PC-9 (cell line): ENCODE data around the gene MPZL1.

Experiments
- EZH2 ChIP-seq: fragments of 200-600 bp; sonication (generic); IDR thresholded peaks from 2 replicates; pipeline ENCODE4 v1.8.0; 2017; ENCODE audit warnings: antibody characterized with exemption, low read depth
- TF ChIP-seq, protein P1 (sequence below): fragments of 200-600 bp; sonication (generic); conservative IDR thresholded peaks from 2 replicates; pipeline ENCODE4 v1.6.1; 2017; ENCODE audit warnings: mixed run types, antibody characterized with exemption, mild to moderate bottlenecking, moderate library complexity

DNA sequence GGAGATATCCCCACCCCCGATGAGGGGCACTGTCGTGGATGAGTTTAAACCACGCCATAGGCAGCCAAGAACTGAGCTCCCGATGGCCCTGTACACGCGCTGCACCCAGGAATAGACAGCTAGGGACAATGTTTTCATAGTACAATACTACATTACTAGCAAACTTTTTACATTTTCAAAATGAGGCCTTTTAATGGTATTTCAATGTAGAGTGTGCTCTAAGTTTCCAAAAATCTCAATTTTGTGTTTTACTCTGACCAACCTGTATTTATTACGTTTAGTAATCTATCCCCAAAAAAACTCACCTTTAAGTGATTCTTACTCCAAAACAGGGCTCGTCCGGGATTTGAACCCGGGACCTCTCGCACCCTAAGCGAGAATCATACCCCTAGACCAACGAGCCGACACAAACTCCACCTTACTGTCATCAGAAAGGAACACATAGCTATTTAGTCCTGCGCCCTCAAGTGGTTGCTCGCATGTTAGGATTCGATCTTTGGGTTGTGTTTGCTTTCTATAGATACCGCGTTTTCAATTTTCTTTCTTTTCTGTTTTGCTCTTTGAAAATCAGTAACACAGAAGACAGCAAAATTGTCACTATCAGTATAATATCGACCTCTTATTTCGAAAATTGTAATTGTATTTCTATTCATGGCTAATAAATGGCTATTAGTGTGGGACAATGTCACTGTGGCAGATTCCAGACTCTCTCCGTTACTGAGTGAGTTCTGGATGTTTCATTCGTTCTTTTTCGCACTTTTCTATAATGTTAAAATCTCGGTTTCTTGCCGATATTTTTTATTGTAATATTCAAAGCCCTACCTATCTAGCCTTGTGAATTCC lies 6.4 kb upstream of the MPZL1 start:
- TF ChIP-seq EZH2 = no peak
- TF ChIP-seq, protein P1, sequence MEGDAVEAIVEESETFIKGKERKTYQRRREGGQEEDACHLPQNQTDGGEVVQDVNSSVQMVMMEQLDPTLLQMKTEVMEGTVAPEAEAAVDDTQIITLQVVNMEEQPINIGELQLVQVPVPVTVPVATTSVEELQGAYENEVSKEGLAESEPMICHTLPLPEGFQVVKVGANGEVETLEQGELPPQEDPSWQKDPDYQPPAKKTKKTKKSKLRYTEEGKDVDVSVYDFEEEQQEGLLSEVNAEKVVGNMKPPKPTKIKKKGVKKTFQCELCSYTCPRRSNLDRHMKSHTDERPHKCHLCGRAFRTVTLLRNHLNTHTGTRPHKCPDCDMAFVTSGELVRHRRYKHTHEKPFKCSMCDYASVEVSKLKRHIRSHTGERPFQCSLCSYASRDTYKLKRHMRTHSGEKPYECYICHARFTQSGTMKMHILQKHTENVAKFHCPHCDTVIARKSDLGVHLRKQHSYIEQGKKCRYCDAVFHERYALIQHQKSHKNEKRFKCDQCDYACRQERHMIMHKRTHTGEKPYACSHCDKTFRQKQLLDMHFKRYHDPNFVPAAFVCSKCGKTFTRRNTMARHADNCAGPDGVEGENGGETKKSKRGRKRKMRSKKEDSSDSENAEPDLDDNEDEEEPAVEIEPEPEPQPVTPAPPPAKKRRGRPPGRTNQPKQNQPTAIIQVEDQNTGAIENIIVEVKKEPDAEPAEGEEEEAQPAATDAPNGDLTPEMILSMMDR = peak; percentile 72
